ENCODE data around the gene NLRC5.

GRCh38 chr16:57096192-57096591 is 106.8 kb downstream of the NLRC5 start:
- no peak for TF ChIP-seq CTCF (IDR thresholded peaks at IDR 0.05; ENCODE audit: low read depth, low read length, poor library complexity, severe bottlenecking)
- TF ChIP-seq EZH2phosphoT487 (IDR thresholded peaks at IDR 0.05; ENCODE audit: borderline replicate concordance, low read length) = no peak

All from DOHH2 (cell line).